ENCODE data around the gene NACA.
A peak's percentile ranks its signal among the peaks of the same experiment; 100 is the strongest.
"Not testable (repeated sequence)": the region's sequence is repeated elsewhere in the genome, so short reads cannot be mapped to it uniquely, and the experiment has no call there.

The NACA gene

DNA sequence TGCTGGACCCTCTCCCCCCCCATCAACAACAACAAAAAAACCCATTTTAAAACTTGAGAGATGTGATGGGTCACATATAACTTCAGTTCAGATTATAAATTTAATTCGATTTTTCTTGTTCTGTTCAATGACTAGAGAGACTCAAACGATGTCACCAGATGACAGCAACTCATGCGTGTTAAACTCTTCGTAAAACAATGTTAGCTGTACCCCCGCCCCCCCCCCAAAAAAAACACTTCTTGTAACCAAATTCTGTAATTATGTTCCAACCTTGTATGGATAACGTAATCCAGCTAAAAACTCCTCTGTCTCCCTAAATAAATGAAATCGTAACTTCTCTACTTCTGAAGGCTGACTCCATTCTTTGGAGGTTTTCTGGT, 614 bp upstream of the NACA start:
- DNase-seq (ENCODE audit: low read depth, low spot score), result no peak
- H3K27ac ChIP-seq, result peak overlapping the region; percentile 91

DNA sequence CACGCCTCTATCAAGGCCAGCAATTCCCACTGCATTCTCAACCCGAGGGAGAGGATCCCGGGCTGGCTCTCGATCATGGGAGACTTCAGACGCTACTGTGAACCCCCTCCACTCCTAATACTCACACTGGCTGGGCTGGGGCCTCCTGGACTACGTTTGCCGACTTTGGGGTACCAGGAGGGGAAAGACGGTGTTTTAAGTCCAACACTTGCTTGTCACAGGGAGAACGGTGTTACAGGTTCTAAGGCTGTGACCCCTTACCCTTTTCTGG, 463 bp downstream of the NACA start:
- no peak for DNase-seq (ENCODE audit: low read depth, low spot score)
- H3K27ac ChIP-seq, result peak overlapping the region; percentile 91

DNA sequence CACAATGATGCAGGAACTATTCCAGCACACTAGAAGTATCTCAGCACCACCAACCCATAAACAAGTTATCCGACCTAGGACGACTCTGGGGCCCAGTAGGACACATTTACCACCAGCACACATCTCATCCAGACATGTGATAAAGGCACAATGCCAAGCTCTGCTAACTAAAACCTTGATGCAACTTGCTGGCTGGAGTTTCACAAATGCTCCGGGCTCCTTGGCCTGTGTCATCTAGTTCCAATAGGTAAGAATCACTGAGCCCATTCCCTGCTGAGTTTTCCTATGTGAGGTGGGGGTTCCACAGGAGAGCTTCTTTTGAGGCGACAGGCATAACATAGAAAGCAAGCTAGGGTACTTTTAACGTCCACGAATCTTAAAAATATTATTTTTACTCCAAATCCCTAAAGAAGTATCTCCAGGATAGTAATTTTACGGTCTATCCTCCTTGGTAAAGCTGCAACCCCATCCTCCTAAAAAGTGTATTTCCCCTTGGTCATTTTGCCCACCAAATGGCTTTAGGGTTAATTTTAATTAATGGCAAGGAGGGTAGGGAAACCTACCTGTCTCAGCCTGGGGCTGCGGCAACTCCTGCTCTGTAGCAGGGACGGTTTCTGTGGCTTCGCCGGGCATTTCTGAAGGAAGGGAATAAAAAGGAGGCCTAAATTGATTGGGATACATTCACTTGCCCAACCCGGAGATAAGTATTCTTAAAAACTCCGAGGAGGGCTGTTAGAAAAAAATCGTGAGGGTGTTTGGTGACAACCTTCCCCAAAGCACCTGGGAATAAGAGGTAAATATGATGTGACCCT, 1.0 kb downstream of the NACA start:
- DNase-seq (ENCODE audit: low read depth, low spot score), result peak; percentile 43
- peak overlapping the region; percentile 91 for H3K27ac ChIP-seq

DNA sequence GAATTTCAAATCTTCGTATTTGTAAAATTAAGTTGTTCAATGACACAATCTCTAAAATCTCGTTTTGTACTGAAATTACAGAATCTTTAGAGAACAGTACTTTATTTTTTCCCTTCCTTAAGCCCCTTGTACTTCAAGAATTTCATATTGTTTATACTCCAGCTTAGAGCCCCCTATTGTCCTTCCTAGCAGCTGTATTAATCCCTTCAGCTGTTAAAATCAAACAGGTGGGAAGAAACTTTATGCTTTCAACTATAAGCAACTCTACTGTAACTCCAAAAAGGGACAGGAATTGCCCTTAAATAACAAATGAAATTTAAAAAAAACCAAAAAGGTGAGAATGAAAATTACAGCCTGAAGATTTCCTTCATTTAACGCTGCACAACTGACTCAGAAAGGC, 1.7 kb downstream of the NACA start:
- no peak for DNase-seq (ENCODE audit: low read depth, low spot score)
- peak overlapping the region; percentile 91 for H3K27ac ChIP-seq

DNA sequence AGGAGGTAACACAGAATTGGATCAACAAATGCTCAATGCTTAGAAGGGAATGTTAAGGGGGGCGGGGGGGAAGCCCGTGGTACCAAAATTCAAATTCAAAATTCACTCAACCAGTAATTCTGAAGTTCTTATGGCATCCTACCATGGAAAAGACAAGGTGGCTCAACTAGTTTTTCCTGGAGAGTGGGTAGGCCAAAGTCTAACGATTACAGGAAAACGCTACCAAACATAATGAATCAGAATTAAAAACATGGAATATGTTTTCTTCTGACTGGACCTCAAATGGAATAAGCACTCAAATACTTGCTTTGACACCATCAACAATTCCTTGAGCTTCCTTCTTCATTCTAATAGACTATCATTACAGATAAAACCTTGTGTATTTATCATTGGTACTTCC, 2.3 kb downstream of the NACA start:
- peak overlapping the region; percentile 91 for H3K27ac ChIP-seq
- no peak for DNase-seq (ENCODE audit: low read depth, low spot score)

DNA sequence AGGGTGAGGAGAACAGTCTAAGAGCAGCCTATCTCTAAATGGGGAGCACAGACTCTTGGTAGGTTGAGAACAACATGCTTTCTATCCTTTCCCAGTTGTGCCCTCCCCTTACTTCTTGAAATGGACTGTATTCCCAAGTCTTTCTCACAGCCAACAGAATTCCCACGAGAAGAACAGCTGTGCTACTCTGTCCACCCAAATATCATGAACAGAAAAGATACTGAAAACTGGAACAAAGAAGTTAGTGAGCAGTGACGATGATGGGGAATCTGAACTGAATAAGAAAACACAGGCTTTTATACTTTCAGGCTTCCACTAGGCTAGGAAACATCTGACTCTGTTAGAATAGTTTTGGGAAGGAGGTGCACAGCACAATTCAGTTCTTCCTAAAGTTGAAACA, 3.4 kb downstream of the NACA start:
- peak overlapping the region; percentile 91 for H3K27ac ChIP-seq
- no peak for DNase-seq (ENCODE audit: low read depth, low spot score)

DNA sequence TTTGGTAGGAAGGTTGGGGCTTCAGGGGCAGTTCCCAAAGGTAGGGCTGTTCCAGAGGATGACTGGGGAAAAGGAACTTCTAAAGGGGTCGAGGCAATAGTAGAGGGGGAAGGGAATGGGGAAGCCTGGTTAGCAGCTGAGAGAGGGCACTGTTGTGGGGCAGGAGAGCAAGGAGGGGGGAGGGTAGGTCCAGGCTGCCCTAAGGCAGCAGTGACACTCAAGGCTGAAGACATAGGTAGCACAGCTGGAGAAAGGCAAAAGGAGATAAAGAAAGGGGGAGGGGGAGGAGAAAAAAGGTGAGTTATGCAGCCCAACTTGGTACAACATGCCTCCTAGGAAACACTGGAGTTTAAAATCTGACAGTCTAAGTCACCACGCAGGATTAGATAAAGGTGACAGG, 3.9 kb downstream of the NACA start:
- DNase-seq (ENCODE audit: low read depth, low spot score), result no peak
- H3K27ac ChIP-seq, result peak overlapping the region; percentile 91

DNA sequence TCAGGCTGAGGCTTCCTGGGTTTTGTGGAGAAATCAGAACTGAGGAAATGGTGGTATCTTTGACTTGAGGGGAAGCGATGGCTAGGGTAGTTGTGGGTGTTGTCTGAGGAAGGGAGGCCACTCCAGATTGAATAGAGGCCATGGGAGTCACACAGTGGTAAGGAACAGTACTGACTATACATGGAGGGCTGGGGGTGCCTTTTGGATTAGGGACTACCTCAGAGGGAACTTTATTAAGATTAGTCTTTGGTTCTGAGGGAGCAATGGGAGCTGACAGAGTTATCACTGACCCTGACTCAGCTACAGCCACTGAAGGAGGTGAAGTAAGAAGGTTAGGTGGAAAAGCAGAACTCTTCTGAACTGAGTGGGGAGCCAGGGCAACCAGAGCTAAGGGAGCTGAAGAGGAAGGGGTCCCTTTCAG, 4.4 kb downstream of the NACA start:
- no peak for DNase-seq (ENCODE audit: low read depth, low spot score)

DNA sequence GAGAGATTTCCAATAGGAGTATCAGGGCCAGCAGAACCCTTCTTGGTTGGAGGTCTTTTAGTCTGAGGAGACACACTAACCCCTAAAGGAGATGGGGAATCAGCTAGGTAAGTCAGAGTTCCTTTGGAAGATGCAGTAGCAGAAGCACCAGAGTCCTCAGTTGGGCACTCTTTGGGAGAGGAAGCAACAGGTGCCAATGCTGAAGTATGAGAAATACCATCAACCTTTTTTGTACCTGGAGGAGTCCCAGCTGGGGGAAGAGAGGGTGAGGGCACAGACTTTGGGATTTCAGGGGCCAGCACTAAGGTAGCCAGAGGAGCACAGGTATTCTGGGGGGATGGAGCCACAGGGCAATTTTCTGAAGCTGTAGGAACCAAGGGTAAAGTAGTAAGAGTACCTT, 6.0 kb downstream of the NACA start:
- no peak for DNase-seq (ENCODE audit: low read depth, low spot score)
- H3K27ac ChIP-seq, result peak overlapping the region; percentile 91

More for the DNA sequence above, 4.4 kb downstream of the NACA start:
- H3K27ac ChIP-seq, result peak overlapping the region; percentile 91

DNA sequence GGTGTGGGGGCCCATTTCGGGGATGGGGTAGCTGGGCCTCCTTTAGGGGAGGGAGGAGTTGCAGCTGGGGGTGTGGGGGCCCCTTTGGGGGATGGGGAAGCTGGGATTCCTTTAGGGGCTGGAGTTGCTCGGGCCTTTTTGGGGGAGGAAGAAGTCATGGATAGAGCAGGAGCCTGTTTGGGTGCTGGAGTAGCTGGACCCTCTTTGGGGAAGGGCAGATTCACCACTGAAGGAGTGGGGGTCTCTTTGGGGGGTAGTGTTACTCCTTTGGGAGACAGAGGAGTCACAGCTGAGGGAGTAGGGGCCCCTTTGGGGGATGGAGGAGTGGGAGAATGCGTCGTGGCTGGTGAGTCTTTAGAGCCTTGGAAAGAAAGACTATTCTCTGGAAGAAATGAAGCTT, 6.5 kb downstream of the NACA start:
- DNase-seq (ENCODE audit: low read depth, low spot score), result no peak
- no peak overlapping the region for H3K27ac ChIP-seq

DNA sequence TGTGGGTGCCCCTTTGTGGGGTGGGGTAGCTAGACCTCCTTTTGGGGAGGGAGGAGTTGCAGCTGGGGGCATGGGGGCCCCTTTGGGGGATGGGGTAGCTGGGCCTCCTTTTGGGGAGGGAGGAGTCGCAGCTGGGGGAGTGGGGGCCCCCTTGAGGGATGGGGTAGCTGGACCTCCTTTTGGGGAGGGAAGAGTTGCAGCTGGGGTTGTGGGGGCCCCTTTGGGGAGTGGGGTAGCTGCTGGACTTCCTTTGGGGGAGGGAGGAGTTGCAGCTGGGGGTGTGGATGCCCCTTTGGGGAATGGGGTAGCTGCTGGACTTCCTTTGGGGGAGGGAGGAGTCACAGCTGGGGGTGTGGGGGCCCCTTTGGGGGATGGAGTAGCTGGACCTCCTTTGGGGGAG, 7.0 kb downstream of the NACA start:
- no peak for DNase-seq (ENCODE audit: low read depth, low spot score)
- H3K27ac ChIP-seq, result no peak overlapping the region

DNA sequence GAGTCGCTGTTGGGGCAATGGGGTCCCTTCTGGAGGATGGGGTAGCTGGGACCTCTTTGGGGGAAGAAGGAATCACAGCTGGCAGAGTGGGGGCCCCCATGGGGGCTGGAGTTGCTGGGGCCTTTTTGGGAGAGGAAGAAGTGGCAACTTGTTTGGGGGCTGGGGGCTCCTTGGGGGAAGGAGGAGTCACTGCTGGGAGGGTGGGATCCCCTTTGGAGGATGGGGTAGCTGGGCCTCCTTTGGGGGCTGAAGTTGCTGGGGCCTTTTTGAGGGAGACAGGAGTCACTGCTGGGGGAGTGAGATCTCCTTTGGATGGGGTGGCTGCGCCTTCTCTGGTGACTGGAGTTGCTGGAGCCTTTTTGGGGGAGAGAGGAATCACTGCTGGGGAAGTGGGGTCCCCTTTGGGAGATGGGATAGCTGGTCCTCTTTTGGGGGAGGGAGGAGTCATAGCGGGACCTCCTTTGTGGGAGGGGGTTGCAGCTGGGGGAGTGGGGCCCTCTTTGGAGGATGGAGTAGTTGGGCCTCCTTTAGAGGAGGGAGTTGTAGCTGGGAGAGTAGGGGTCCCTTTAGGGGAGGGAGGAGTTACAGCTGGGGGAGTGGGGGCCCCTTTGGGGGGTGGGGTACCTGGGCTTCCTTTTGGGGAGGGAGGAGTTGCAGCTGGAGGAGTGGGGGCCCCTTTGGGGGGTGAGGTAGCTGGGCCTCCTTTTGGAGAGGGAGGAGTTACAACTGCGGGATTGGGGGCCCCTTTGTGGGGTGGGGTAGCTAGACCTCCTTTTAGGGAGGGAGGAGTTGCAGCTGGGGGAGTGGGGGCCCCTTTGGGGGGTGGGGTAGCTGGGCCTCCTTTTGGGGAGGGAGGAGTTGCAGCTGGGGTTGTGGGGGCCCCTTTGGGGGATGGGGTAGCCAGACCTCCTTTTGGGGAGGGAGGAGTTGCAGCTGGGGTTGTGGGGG, 7.9 kb downstream of the NACA start:
- H3K27ac ChIP-seq, result no peak overlapping the region
- DNase-seq (ENCODE audit: low read depth, low spot score), result no peak

DNA sequence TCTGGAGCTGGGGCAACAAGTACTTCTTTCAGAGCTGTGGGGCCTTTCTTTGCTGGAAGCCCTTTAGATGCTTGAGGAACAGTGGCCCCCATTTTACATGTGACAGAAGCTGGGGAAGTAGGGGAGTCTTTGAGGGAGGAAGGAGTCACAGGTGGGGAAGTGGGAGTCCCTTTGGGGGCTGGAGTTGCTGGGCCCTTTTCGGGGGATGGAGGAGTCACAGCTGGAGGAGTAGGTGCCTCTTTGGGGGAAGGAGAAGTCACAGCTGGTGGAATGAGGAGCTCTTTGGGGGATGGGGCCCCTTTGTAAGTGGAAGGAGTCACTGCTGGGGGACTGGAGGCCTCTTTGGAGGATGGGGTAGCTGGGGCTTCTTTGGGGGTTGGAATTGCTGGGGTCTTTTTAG, 8.6 kb downstream of the NACA start:
- no peak overlapping the region for H3K27ac ChIP-seq

DNA sequence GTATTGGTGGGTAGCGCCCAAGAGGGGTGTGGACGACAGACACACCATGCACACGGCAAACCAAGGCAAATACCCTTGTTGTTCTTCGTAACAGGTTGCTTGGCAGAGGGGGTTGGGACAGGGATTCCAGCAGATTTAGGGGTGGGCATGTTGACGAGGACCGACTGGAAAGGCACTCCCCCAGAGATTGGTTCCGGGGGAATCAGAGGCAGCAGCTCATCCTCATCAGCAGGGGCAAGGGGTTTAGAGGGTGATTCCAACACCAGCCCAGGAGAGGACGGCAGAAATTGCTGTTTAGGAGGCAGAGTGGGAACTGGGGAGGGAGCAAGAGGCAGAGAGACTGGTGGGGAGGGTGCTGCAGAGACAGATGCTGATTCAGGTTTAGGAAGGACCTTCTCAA, 9.3 kb downstream of the NACA start:
- no peak for DNase-seq (ENCODE audit: low read depth, low spot score)
- no peak overlapping the region for H3K27ac ChIP-seq

More for the DNA sequence above, 8.6 kb downstream of the NACA start:
- DNase-seq (ENCODE audit: low read depth, low spot score), result no peak

DNA sequence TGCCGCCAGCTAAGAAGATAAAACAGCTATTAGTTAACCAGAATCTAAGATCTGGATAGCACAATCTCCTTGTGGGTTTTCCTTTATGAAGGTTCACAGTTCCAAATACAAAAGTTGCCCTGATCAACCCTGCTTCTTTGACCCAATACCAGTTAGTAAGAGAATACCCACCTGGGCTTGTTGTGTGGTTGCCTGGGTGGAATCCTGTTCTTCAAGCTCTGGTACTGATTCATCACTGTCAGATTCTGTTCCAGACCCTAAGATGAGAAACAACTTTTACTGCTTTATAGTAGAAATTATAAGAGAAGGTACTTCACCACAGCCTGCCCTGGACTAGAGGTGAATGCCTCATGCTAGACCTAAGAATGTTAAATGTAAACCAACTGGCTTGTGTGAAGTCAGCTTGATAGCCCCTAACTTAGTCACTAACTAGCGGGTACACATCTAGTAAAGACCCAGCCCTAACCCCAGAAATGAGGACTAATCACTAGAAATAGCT, 10.6 kb downstream of the NACA start:
- DNase-seq (ENCODE audit: low read depth, low spot score), result peak; percentile 16
- peak overlapping the region; percentile 15 for H3K27ac ChIP-seq

DNA sequence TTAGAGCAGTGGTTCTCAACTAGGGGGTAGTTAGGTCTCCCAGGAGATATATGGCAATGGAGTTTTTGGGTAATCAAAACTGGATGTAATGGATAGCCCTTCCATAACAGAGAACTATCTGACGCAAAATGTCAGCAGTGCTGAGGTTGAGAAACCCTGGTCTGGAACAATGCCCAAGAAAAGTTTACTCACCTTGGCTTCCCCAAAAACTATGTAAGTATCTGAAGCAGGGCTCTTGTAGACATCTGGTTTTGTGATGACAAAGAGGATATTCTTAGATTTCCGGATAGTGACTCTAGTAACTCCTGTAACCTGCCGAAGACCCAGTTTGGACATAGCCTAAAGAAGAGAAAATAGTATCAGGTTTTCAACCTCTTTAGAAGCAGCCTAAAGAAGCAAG, 11.8 kb downstream of the NACA start:
- no peak for DNase-seq (ENCODE audit: low read depth, low spot score)
- H3K27ac ChIP-seq, result no peak overlapping the region

DNA sequence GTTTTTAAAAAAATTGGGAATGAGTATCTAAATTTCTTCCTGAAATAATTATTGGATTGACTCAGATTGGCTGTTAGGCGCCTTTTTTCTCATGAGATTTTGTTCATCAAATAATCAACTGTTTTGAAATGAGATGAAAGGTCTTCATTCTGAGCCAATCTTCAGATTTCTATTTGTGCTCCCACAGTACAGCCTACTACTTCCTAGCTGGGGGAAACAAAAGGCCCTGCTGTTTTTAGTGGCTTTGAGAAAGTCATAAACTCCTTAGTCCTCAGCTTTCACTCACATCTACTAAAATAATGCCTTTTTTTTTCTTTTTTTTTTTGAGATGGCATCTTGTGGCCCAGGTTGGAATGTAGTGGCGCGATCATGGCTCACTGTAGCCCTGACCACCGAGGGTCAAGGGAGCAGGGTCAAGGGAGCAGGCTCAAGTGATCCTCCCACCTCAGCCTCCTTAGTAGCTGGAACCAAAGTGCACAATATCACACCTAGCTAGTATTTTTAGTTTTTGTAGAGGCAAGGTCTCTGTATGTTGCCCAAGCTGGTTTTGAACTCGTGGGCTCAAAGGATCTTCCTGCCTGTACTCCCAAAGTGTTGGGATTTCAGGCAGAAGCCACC, 15.2 kb downstream of the NACA start:
- DNase-seq (ENCODE audit: low read depth, low spot score), result no peak
- no peak overlapping the region for H3K27ac ChIP-seq

DNA sequence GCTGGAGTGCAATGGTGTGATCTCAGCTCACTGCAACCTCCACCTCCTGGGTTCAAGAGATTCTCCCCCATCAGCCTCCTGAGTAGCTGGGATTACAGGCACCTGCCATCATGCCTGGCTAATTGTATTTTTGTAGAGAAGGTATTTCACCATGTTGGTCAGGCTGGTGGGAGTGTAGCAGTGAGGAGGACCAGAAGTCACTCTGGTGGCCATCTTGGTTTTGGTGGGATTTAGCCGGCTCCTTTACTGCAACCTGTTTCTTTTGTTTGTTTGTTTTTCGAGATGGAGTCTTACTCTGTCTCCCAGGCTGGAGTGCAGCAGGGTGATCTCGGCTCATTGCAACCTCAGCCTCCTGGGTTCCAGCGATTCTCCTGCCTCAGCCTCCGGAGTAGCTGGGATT, 20.6 kb downstream of the NACA start:
- DNase-seq (ENCODE audit: low read depth, low spot score); H3K27ac ChIP-seq: not testable (repeated sequence)

DNA sequence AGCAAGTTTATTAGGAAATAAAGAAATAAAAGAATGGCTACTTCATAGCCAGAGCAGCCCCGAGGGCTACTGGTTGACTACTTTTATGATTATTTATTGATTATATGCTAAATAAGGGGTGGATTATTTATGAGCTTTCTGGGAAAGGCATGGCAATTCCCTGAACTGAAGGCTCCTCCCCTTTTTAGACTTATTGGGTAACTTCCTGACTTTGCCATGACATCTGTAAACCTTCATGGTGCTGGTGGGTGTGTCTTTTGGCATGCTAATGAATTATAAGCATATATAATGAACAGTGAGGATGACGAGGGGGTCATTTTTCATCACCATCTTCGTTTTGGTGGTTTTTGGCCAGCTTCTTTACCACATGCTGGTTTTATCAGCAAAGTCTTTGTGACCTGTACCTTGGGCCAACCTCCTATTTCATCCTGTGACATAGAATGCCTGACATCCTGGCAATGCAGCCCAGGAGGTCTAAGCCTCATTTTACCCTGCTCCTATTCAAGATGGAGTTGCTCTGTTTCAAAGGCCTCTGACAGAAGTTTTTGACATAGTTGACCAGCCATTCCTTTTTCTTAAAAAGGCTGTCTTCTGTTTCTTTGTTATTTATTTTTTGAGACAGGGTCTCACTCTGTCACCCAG, 26.0 kb downstream of the NACA start:
- no peak for DNase-seq (ENCODE audit: low read depth, low spot score)
- no peak overlapping the region for H3K27ac ChIP-seq

DNA sequence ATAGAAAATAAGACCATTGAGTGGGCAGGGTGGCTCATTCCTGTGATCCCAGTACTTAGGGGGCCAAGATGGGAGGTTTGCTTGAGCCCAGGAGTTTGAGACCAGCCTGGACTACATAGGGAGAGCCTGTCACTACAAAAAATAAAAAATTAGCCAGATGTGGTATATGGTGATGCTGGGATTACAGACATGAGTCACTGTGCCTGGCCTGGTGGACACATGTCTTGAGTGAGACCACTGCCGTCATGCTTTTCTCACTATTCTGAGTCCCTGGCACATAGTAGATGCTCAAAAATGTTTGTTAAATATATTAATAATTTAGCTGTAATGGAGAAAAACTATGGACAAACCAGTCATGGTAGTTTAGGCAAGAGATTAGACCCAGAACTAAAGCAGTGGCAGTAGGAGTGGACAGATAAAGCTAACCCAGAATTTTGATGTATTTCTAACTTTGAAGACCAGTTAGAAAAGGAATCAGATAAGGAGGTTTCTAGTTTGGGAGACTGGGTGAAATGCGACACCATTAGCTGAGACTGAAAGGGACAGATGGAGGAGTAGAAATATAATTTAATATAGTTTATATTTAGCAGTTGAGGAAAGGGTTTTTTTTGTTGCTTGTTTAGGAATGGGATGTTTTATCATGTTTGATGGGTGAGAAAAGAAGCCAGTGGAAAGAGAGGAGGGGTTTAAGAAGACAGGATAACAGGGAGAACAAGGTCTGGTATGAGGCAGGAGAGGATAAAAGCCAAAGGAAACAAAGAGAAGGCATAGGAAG, 29.6 kb downstream of the NACA start:
- DNase-seq (ENCODE audit: low read depth, low spot score), result no peak
- no peak overlapping the region for H3K27ac ChIP-seq
